ENCODE data around the gene PRRG2.

DNA sequence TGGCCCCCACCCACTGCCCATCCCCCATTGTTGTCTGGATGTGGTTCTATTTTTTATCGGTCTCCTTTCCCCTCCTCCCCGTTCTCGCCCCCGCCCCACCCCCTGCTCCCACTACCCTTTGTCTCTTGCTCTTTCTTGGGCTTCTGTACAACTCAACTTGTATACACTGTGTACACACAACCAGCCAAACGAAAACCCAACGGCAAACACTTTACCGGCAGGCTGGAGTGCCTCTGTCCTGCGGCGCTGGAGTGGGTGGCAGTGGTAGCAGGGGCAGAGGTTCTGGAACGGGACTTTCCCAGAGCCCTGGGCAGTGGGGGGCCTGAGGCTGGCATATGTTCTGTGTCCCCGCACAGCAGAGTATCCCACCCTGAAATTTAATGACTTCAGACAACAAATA is 45.1 kb downstream of the PRRG2 start:
- TF ChIP-seq, protein P1, sequence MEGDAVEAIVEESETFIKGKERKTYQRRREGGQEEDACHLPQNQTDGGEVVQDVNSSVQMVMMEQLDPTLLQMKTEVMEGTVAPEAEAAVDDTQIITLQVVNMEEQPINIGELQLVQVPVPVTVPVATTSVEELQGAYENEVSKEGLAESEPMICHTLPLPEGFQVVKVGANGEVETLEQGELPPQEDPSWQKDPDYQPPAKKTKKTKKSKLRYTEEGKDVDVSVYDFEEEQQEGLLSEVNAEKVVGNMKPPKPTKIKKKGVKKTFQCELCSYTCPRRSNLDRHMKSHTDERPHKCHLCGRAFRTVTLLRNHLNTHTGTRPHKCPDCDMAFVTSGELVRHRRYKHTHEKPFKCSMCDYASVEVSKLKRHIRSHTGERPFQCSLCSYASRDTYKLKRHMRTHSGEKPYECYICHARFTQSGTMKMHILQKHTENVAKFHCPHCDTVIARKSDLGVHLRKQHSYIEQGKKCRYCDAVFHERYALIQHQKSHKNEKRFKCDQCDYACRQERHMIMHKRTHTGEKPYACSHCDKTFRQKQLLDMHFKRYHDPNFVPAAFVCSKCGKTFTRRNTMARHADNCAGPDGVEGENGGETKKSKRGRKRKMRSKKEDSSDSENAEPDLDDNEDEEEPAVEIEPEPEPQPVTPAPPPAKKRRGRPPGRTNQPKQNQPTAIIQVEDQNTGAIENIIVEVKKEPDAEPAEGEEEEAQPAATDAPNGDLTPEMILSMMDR (IDR thresholded peaks at IDR 0.05) = no peak
- TF ChIP-seq POLR2AphosphoS5 (IDR thresholded peaks at IDR 0.05) = no peak

Data from sigmoid colon (tissue), 4 donors.